Cerebellar cortex (tissue), 1 donor: ENCODE data around the gene ENOX1.
A peak's percentile ranks its signal among the peaks of the same experiment; 100 is the strongest.
"Not testable (repeated sequence)": the region's sequence is repeated elsewhere in the genome, so short reads cannot be mapped to it uniquely, and the experiment has no call there.

Experiments
- DNase-seq: peaks from one replicate; pipeline ENCODE4 v3.0.0-alpha.2; 2015; ENCODE audit warnings: low spot score

Gene ENOX1

DNA sequence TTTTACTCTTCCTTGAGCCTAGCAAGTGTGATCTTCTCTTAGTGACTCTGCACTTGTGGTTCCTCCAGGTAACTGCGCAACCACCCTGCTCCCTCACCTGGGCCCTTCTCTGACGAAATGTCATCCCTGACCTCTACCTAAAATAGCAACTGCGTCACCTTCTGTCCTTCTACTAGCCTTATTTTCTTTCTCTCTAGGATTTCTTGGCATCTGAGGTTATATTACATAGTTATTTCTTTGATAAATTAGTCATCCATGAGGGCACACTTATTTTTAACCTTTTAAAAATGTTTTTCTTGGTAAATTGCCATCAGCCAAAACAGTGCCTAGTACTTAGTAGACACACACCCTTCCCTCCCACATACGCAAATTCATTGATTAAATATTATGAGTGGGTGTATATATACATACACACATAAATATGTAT is 355.5 kb downstream of the ENOX1 start:
- DNase-seq, result no peak

DNA sequence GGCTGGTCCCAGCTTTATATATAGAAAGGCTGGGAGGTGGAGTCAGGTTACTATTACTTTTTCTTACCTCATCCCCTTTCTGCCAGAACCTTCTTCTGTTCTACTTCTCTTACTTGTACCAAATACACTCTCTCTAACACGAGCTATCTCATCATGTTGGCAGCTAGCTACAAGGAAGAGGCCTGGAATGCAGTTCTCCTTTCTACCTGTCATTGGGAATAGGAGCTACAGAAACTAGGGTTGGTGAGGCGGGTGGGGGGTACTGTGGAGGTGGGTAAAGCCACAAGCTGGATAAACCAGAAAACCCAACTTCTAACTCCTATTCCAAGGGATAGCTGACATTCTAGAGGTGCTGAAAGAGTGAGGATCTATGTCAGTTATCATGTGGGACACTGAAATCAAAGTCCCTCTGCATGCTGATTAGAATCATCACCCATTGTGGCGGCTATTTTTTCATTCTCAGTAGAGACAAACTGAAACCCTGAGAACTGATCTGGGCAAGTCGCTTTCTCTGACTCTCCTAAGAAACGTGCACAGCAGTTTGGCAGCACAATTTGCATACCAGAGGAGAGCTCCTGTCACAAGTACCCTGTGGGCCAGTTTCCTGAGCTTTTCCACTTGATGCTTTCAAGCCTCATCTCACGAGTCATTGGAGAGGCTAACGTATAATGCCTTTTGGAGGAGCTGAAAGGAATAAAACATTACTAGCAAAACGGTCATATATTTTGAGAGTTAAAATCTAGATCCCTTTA is 358.1 kb downstream of the ENOX1 start:
- DNase-seq, result no peak

DNA sequence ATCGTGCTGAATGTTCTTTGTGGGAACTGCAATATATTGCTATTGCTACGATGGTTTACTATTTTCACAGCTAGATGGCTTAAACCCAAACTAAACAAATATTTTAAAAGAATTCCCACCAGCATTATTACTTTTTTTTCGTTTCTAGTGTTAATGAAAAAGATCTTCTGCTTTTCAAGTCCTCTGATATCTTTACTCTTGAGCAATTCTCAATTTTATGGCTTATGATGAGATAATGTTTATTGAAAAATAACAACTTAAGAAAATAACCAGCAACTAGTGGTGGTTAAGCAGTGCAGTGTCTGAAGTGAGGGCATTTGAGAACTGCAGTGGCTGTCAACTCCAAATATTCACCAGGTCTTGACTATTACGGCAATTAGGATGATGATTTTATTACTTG is 360.4 kb downstream of the ENOX1 start:
- DNase-seq, result no peak

DNA sequence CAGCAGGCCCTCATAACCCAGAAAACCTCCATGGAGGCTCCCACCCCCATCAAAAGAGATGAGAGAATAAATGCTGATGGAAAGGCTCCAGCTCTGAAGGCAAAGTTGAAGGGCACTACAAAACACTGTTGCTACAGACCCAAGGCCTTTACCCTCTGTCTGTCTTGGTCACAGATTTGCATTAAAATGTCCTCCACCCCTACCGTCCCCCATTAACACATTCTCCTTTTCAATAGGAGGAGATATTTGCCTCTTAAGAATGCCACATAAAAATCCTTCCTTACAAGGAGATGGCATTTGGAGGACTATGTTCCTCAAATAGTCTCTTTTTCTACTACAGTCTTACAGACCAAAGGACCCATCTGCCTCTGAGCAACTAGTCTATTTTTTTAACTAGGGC is 361.5 kb downstream of the ENOX1 start:
- no peak for DNase-seq

DNA sequence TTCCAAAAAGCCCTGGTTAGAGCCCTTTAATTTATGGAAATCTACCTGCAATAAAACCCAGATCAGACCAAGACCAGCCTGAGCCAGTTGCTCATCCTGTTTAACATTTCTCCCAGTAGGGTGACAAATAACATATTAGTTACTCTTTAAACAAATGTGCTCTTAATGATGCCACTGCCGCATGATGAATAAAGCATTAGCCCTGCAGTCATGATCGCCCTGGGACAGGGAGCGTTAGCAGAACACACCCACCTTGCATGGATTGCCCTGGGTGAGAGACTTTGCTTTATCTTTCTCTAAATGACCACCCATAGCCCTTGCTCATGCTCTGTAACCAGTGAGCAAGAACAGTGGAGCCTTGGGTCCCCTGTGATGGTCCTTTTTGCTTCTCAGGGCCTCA is 362.4 kb downstream of the ENOX1 start:
- no peak for DNase-seq

DNA sequence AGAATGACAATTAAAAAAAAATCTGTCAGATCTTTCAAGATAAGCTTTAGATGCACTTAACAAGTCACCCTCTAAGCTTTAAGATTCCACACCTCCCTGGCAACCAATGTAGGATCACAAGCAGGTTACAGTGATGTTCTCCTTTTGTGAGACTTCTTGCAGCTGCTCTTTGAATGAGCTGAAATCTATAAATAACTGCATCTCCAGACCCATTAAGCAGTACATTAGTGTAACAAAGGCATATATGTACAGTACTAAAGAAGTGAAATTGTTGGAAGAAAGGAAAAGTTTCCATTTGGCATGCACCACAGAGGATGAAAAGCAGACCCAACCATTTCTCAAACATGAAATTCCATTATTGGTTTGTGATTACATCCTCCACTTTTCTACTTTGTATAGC is 364.7 kb downstream of the ENOX1 start:
- no peak for DNase-seq

DNA sequence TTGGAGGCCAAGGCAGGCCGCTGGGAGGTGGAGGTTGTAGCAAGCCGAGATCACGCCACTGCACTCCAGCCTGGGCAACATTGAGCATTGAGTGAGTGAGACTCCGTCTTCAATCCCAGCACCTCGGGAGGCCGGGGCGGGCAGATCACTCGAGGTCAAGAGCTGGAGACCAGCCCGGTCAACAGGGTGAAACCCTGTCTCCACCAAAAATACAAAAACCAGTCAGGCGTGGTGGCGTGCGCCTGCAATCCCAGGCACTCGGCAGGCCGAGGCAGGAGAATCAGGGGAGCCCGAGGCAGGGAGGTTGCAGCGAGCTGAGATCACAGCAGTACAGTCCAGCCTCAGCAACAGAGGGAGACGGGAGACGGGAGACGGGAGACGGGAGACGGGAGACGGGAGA is 369.9 kb downstream of the ENOX1 start:
- DNase-seq, result not testable (repeated sequence)

DNA sequence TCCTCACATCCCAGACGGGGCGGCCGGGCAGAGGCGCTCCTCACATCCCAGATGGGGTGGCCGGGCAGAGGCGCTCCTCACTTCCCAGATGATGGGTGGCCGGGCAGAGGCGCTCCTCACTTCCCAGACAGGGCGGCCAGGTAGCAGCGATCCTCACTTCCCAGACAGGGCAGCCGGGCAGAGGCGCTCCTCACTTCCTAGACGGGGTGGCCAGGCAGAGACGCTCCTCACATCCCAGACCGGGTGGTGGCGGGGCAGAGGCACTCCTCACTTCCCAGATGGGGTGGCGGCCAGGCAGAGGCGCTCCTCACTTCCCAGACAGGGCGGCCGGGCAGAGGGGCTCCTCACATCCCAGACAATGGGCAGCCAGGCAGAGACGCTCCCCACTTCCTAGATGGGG is 370.4 kb downstream of the ENOX1 start:
- not testable (repeated sequence) for DNase-seq

DNA sequence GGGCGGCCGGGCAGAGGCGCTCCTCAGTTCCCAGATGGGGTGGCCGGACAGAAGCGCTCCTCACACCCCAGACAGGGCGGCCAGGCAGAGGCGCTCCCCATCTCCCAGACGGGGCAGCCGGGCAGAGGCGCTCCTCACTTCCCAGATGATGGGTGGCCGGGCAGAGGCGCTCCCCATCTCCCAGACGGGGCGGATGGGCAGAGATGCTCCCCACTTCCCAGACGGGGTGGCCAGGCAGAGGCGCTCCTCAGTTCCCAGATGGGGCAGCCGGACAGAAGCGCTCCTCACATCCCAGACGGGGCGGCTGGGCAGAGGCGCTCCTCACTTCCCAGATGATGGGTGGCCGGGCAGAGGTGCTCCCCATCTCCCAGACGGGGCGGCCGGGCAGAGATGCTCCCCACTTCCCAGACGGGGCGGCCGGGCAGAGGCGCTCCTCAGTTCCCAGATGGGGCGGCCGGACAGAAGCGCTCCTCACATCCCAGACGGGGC is 370.8 kb downstream of the ENOX1 start:
- DNase-seq, result not testable (repeated sequence)

DNA sequence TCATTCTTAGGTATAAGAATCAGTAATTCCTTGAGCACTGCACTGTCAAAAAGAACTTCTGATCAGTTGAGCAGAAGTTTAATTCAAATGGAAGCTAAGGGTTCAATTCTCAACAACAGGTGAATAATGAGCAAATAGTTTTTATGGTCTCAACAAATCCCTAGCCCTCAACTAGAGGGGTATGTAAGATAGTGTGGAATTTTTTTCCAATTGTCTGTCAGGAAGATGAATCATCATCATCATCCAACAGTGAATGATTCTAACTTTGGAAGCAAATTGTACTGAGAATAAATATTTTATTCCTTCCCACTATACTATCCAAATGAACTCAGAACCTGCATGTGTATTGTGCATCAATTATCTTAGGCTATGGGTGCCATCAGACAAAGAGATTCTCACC is 372.7 kb downstream of the ENOX1 start:
- DNase-seq, result no peak

DNA sequence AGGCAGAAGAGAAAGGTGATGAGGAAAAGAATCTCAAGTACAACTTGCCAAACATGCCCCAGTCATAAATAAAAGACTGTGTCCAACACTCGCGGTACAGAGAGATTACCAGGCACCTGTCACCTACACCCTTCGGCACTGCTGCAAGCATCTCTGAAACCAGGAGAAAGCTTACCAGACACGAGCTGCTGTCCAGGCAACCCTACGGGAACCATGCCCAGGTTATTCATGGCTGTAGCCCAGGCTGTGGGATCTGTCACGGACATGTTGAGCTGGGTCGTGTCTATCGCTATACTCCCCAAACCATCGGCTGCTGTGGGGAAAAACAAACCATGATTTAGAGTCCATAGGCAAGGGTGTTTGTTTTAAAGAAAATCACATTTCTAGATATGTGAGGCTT is 375.0 kb downstream of the ENOX1 start:
- peak; percentile 62 for DNase-seq

DNA sequence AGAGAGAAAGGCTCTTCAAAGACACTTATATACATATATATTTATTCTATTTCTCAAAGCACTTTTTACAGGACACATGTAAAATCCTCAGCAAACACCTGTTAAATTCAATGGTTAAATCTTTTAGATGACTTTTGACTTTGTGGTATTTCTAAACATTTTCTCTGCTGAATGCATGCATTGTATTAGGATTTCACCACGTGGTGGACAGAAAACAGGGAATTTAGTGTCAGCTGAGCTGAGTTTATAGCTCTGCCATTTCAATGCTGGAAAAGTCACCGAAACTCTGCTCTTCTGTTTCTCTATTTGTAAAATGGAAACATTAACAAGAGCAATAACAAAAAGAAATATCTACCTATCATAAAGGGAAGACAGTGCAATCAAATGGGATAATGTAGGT is 375.6 kb downstream of the ENOX1 start:
- no peak for DNase-seq

DNA sequence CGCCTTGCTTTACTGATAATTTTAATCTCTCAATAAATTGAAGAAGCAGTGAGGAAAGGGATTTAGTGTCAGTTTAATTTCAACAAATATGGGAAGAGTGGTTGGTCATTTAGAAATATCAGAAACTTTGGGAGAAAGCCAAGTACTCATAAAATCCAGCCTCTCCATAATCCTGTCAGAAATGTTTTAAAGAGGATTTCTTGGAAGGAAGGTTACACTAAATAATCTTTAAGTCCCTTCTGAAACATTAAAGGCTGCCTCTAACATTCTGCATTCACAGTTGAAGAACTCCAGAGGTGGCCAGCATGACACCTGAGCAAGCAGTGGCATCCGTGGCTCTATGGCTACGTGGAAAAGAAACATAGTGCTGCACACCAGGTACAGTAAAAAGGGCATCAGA is 378.5 kb downstream of the ENOX1 start:
- DNase-seq, result no peak

DNA sequence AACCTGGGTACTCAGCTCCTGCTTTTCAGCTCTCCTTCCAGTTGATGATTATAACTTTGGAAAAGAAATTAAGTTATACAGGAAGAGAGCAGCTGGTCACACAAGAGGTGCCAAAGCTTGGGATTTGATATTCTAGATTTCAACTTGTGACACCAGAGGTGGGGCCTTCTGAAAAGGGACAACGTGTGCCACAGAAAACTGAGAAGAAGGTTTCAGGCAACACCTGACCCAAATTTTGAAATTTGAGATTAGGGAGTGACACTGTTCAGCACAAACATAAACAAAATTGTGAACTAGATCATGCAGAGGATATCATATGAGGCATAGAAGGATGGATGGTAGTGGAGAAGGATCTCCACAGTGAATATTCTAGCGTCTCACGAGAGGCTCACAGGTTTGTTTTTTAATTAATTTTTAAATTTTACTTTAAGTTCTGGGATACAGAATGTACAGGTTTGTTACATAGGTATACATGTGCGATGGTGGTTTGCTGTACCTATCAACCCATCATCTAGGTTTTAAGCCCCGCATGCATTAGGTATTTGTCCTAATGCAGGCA is 379.7 kb downstream of the ENOX1 start:
- no peak for DNase-seq

DNA sequence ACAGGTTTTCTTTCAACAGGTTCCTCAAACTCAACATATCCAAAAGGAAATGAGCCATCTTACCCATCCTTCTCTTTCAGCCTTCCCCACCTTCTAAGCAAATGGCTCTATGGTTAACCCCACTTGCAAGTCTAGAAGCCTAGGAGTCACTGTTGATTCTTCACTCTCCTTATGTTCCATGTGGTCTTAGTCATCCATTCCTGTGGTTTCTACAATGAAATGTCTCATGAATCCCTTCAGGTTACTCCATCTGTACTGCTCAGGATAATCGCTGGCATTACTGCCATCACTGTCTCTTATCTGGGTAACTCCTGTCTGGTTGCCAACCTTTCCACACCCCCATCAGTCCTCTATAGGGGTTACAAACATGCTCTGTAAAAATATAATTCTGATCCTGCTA is 381.3 kb downstream of the ENOX1 start:
- no peak for DNase-seq

DNA sequence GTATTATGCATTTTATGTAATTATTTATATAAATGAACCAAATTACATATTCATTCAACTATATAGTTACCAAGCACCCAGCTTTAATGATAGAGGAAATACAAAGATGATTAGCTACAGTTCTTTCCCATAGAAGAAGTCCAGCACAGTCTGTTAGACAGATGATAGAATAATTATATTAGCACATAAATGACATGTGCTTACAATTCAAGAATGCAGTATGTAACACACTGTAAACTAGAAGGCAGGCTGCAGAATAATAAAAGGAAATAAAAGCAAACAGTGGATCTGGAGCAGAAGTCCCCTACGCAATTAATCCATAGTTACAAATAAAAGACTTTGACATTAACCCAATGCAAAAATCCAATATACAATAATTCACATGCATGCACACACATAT is 384.4 kb downstream of the ENOX1 start:
- DNase-seq, result no peak

DNA sequence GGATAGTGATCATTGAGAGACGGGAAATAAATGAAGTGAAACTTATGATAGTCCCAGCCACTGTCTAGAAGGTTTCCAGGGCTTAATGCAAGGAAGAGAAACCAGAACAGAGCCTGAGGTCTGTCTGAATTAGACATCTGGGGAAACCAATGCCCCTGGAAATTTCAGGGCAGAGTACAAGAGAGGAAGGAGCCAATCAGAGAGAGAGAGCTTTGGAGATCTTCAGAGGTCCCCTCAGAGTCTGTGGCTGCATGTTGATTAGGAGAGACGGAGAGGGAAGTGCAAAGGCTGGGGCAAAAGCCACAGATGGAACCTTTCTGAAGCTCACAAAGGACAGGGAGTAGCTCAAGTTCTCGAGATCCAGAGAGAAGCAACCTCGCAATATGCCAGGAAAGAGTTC is 385.4 kb downstream of the ENOX1 start:
- no peak for DNase-seq

DNA sequence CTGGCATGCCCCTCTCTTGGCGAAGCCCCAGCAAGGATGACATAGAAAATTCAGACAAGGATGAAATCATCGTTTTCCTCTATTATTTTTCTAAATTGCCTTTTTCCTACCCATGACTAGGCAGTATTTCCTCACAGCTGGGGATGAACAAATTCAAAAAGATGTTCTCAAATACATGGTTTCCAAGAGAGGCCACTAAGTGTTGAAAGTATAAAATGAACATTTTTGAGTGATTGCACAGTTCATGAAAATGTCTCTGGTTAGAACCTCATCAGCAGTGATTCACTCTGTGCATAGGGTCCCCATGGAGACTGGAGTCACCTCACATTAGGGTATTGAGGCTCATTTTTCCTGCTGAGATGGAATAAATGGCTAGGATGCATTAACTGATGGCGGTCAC is 389.7 kb downstream of the ENOX1 start:
- no peak for DNase-seq

DNA sequence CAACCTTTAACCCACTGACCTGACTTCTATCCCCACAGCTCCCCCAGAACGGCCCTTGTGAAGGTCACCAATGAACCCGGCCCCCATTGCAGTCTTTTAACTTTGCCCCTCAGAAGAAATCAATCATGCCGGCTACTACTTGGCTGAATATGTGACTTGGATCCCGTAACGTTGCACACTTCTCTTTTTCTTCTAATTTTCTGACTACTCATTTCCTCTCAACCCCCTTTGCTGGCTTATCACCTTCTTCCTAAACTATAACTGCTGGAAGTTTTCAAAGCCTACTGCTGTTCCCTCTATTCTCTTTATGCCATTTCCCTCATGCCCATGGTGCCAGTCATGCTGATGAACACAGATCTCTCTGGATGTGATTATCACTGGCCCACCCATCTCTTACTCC is 395.7 kb downstream of the ENOX1 start:
- DNase-seq, result no peak

DNA sequence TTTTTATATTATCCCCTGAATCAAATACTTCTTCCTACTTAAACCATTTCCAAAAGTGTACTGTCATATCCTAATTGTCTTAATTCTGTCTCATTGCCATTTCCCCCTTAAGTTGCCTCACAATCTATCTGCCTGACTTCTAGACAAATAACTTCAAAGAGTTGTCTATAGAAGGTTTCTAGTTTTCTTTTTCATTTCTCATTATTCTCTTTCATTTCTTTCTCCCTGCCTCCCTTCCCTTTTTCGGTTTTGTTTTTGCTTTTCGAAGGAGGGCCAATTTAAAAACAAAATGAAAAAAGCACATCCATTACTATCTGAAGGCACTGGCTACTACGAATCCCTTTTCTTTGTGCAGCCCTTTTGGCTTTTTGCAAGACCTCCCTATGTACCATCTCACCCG is 396.2 kb downstream of the ENOX1 start:
- DNase-seq, result no peak

DNA sequence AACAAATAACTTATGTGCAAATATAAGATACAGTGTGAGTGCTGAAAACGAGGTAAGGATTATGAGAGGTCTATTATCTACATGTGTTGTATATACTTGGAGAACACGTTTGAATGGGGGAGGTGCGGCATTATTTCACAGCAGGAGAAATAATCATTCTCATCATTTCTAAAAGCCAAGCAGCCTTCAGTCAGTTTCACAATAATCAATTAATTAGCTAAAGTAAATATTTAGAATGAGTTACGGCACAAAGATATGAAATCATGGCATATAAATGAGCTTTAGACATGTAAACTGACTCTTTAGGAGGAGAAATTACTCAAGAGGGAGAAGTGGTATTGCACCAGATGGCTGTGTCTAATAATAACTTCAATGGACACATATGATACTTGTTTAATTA is 396.8 kb downstream of the ENOX1 start:
- DNase-seq, result no peak

DNA sequence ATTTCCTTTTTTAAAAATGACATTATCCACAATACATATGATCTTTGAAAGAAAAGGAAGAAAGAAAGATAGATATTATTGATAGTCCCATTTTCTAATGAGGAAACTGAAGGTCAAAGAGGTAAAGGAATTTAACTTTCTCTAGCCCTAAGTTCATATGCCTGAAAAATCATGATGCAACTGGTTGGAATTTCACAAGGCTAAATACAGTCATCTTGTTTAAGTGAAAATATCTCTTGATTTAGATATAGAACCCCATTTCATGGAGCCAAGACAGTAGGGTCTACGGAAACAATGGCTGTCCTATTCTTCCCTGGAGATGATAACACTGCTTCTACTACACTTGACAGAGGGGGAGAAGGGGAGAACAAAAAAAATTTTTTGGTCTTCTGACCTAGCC is 397.2 kb downstream of the ENOX1 start:
- DNase-seq, result no peak

DNA sequence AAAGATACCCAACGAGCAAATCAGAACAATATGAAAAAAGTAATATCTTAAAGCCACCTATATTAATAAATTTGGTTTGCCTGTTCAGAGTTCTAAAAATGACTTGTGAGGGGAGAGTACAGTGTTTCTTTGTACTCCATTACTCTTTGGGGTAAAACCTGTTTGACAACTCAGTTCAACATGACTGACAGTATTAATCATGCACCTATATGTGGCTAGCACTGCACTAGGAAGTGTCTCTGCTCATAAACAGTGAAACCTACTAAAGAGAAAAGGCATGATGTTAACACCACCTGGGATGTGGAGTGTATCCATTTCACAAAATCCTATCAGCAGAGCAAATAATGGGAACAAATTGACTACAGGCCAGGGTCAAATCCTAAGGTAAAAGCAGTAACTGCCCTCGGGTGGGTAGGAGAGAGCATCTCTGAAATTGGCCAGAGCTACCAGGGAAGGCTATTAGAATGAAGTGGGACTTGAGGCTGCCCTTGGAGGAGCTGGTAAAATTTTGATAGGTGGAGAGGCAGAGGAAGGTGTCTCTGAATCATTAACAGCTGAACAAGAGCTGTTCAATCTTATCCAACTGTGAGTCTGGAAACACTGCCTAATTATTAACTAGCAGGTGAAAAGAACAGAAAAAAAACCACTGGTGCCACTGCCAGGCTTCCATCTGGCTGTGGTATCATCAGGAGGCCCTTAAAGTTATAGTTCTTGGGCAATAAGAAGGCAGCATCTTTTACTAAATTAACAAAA is 398.3 kb downstream of the ENOX1 start:
- DNase-seq, result peak; percentile 17
